LNCaP clone FGC (cell line): ENCODE data around the gene PPIL1.
A peak's percentile ranks its signal among the peaks of the same experiment; 100 is the strongest.

Experiments
- DNase-seq: peaks from one replicate; pipeline ENCODE4 v3.0.0-alpha.2; 2011; ENCODE audit warnings: low read depth
- H3K4me3 ChIP-seq: 2 replicates; pipeline ENCODE4 v1.5.1; 2011; ENCODE audit warnings: mild to moderate bottlenecking, low read depth, low read length, control low read depth
- TF ChIP-seq, protein P1 (sequence below): IDR thresholded peaks from 2 replicates; pipeline ENCODE4 v1.5.1; 2012; ENCODE audit warnings: mild to moderate bottlenecking; ENCODE audit not compliant: control insufficient read depth, insufficient read depth; ENCODE audit errors: extremely low read depth

The PPIL1 gene

DNA sequence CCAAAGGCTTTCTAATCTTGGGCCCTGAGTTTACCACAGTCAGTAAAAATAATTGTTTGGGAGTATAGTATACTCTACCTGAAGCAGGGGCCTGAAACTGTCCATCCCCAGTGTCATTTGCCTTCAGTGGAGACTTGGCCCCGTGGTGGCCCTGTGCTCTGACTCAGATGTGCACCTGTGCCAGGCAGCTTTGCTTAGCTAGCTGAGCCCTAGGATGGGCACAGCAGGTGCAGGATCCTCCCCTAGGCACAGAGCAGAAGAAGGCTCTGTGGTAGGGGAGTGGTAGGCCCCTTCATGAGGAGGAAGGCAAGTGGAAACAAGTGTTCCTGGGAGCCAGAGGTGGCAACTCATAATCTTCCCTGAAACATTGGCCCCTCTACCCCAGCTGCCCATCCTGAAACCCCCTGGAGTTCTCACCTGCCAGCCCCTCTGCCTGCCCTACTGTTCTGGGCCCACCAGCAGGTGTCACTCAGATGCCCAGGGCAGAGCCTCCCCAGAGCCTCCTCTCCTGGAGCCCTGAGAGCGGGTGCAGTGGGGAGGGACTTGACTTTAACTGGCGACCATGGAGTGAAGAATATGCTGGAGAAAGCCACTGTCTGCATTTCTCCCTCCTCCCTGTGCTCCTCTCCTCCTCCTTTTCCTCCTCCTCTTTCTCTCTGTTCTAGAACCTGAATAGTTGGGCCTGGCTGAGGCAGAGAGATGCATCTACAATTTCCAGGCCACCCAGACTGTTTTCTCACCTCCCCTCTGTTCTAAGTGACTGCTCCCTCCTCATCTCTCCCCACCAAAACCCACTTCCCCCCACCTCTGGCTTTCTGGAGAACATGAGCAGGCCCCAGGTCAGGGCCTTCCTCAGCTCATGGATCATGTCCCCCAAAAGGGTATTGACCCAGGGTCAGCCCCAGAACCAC lies 38.2 kb downstream of the PPIL1 start:
- TF ChIP-seq, protein P1, sequence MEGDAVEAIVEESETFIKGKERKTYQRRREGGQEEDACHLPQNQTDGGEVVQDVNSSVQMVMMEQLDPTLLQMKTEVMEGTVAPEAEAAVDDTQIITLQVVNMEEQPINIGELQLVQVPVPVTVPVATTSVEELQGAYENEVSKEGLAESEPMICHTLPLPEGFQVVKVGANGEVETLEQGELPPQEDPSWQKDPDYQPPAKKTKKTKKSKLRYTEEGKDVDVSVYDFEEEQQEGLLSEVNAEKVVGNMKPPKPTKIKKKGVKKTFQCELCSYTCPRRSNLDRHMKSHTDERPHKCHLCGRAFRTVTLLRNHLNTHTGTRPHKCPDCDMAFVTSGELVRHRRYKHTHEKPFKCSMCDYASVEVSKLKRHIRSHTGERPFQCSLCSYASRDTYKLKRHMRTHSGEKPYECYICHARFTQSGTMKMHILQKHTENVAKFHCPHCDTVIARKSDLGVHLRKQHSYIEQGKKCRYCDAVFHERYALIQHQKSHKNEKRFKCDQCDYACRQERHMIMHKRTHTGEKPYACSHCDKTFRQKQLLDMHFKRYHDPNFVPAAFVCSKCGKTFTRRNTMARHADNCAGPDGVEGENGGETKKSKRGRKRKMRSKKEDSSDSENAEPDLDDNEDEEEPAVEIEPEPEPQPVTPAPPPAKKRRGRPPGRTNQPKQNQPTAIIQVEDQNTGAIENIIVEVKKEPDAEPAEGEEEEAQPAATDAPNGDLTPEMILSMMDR: no peak

DNA sequence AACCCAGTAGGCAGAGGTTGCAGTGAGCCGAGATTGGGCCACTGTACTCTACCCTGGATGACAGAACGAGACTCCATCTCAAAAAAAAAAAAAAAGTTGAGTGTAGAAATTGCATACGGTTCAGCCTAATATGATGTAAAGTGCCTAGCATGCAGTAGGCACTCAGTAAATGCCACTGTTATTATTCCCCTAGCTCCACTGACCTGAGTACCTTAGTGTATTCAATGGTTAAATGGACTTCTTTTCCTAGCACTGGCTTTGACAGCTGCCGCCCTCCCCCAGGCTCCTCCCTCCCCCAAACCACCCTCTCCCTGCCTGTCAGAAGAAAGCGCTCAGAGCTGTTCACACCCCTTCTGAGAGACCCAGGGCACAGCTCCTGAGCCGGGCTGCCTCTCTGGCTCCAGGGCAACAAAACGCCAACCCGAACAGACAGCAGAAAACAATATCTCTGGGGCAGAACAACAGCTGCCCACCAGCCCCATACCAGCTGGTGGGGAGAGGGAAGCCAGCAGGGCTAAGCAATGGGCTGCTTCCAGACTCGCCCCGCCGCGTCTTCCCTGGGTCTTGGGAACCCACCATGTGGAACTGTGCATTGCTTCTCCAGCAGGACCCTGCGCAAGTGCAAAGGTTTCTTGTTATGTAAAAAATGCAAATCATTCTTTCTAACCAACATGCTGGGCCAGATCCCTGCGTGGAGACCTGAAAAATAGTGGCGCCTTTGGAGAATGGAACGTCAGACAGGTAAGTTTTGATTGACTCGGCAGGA lies 39.8 kb downstream of the PPIL1 start:
- no peak overlapping the region for H3K4me3 ChIP-seq

More for the DNA sequence above, 38.2 kb downstream of the PPIL1 start:
- DNase-seq: no peak
- H3K4me3 ChIP-seq: no peak overlapping the region

DNA sequence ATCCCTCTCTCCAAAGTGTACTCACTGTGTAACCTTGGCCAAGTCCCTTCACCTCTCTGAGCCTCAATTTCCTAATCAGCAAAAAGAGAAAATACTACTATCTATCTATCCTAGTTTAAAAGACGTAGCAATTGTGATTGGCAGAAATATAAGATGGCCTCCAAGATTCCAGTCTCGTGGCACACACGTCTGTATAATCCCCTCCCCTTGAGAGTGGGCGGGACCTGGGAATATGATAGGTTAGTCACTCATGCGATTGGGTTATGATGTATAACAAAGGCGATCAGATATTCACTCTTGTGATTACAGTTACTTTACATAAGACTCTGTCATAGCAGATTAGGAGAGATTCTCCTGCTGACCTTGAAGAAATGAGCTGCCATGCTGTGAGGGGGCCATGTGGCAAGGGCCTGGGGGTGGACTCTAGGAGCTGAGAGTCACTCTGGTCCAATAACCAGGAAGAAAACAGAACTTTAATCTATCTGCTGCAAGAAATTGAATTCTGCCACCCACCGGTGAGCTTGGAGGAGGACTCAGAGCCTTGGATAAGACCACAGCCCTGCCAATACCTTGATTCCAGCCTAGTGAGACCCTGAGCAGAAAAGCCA lies 41.3 kb downstream of the PPIL1 start:
- no peak for DNase-seq
- no peak overlapping the region for H3K4me3 ChIP-seq
- TF ChIP-seq, protein P1: no peak

More for the DNA sequence above, 39.8 kb downstream of the PPIL1 start:
- no peak for DNase-seq
- TF ChIP-seq, protein P1: no peak

DNA sequence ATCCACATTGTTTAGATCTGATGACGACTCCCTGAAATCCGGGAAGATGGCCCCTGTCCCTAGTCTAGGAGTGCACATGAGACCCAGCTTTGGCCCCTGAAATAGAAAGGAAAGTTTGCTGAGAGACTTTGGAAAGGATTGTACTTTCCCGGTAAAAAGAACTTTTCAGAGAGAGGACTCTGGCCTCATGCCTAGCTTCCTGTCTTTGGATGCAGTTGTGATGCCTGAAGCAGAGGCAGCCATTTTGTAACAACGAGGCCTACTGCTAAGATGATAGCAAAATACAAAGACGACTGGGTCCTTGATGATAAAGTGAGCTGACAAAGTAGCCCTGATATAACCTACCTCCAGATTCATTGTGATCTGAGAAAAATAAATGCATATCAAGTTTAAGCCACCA lies 42.3 kb downstream of the PPIL1 start:
- no peak overlapping the region for H3K4me3 ChIP-seq
- no peak for DNase-seq
- TF ChIP-seq, protein P1: no peak

DNA sequence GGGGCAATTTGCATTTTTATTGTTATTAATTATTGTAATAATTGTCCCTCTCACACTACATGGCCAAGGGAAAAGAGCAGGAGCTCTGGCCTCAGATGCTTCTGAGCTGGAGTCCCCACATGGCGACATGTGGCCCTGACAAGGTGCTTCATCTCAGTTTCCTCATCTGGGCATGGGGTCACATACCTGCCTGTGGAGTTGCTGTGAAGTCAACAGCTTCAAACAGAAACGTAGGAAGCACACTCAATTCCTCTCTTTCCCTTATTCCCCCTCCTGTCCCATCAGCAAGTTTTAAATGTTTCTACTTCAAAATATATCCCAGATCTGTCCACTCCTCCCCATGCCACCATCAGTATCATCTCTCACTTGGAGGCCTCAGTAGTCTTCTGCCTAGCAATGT lies 44.0 kb downstream of the PPIL1 start:
- H3K4me3 ChIP-seq: no peak overlapping the region
- no peak for DNase-seq
- TF ChIP-seq, protein P1: no peak

DNA sequence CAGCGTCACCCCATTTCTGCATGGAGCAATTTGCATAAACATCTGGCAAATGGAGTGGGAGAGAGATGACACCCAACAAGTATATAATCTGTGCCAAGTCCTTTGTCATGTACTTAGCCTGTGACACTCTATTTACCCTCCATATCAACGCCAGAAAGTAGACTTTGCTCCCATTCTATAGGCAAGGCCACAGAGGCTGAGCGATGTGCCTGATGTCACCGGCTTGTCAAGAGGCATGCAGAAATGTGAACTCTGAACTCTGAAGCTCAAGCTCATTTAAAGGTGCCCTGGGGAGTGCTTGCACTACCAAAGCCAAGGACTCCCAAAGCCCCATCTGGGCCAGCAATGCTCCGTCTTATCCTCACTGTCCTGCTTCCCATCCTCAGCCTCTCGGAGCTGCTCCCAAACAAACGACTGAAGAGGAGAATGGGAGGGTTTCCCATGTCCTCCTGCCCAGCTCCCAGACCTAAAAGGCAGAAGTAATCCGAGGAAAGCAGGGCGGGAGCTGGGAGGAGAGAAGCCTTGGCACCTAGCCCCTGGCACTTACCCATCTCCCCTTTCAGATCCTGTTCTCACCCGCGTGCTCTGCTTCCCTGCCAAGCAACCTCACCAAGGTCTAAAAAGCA lies 44.6 kb downstream of the PPIL1 start:
- TF ChIP-seq, protein P1: no peak
- no peak overlapping the region for H3K4me3 ChIP-seq
- DNase-seq: peak; percentile 54
